Esophagus (tissue), 2 donors: Measurements from ENCODE around the gene CCDC8. TPM values are rescaled to one million over a fixed set of nuclear protein-coding genes. Genes with fewer than 3 reads are reported as not detected.
"Not testable (repeated sequence)": the region's sequence is repeated elsewhere in the genome, so short reads cannot be mapped to it uniquely, and the experiment has no call there.

ENCODE experiments used
- H3K27ac ChIP-seq, 2 donors: one replicate each; pipeline ENCODE4 v1.5.1; 2013; ENCODE audit warnings: low read depth in 2 of 2, mild to moderate bottlenecking in 2 of 2, inconsistent platforms in 1 of 2, low read length in 1 of 2, moderate library complexity in 1 of 2
- H3K27me3 ChIP-seq, 2 donors: one replicate each; pipeline ENCODE4 v1.6.1; 2013; ENCODE audit warnings: low read length in 2 of 2, control low read depth in 1 of 2, mild to moderate bottlenecking in 1 of 2; ENCODE audit not compliant: insufficient read depth in 2 of 2, control insufficient read depth in 1 of 2
- H3K36me3 ChIP-seq, 2 donors: one replicate each; pipeline ENCODE4 v1.6.1; 2013; ENCODE audit warnings: low read length in 1 of 2; ENCODE audit not compliant: control insufficient read depth in 2 of 2, insufficient read depth in 2 of 2
- H3K4me1 ChIP-seq, 2 donors: one replicate each; pipeline ENCODE4 v1.6.1; 2013; ENCODE audit warnings: low read length in 1 of 2; ENCODE audit not compliant: control insufficient read depth in 2 of 2, insufficient read depth in 2 of 2
- H3K4me3 ChIP-seq, 2 donors: one replicate each; pipeline ENCODE4 v1.5.1; 2013; ENCODE audit warnings: low read length in 2 of 2, mild to moderate bottlenecking in 2 of 2, low read depth in 1 of 2, moderate library complexity in 1 of 2
- H3K9me3 ChIP-seq, 2 donors: one replicate each; pipeline ENCODE4 v1.6.1; 2013; ENCODE audit warnings: mild to moderate bottlenecking in 2 of 2, low read depth in 1 of 2, low read length in 1 of 2, moderate library complexity in 1 of 2; ENCODE audit not compliant: control insufficient read depth in 2 of 2, insufficient read depth in 1 of 2
- WGBS, 2 donors: extraction: QIAGEN DNeasy Blood & Tissue Kit; methylation state at CpG; one replicate each; pipeline ENCODE4 v1.1.7; 2013; 5-methylcytosine and 5-hydroxymethylcytosine counted together
- polyA plus RNA-seq, 2 donors: library from polyadenylated mRNA; stranded (reverse); fragments of 200-250 nt; gene quantifications; one replicate each; pipeline ENCODE4 v1.2.3, GENCODE V29; 2013
- donor health status: healthy with polysubstance abuse.
- donor health status: Bipolar disorder and iron deficiency.

Gene CCDC8
- polyA plus RNA-seq, 2 donors: 0.28 to 0.31 TPM

GRCh38 chr19:46376241-46377153 is 36.9 kb downstream of the CCDC8 start:
- Histone ChIP-seq H3K36me3 (peaks cover 3 to 16% of the 10 kb centered on the region in 2 donors), H3K4me1 (peaks cover 13 to 16% of the 10 kb centered on the region in 2 donors), H3K4me3 (no peak overlapping the region), H3K9me3 (no peaks in the 10 kb centered on the region), H3K27me3 (no peaks in the 10 kb centered on the region), H3K27ac (no peak overlapping the region)
- WGBS, 2 donors: 92 to 93% methylated on average over 20 of the region's 20 CpGs

DNA sequence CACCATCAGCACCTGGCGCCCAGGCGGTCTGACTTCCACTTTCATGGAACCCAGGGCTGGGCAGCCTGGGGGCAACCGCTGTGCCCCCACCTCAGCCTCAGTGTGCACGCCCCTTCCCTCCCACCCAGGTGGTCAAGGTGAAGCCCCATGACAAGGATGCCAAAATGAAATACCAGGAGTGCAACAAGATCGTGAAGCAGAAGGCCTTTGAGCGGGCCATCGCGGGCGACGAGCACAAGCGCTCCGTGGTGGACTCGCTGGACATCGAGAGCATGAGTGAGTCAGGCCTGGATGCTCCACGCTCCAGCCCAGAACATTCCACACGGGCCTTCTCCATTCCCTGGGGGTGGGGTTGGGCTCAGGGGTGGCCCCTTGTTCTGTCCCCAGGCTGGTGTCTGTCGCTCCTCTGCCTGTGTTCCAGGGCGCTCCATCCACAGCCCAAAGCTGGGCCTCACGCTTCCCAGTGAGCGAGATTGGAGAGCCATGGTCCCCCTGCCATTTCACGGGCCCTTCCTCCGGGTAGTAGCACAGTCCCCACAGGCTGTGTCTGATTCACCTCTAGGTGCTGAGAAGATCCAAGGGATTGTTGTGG is 37.8 kb downstream of the CCDC8 start:
- peaks cover 3 to 16% of the 10 kb centered on the region in 2 donors for H3K36me3 ChIP-seq
- 92 to 95% methylated on average over 20 to 22 of the region's 22 CpGs for WGBS, 2 donors
- H3K4me1 ChIP-seq: peaks cover 15 to 18% of the 10 kb centered on the region in 2 donors
- not testable (repeated sequence) for H3K9me3 ChIP-seq, H3K27me3 ChIP-seq, H3K4me3 ChIP-seq, H3K27ac ChIP-seq

- Histone ChIP-seq H3K36me3 (peaks cover 3 to 18% of the 10 kb centered on the region in 2 donors), H3K27me3 (no peaks in the 10 kb centered on the region), H3K4me3 (no peak overlapping the region), H3K27ac (peak overlapping the region; percentile 45 to 98), H3K9me3 (no peaks in the 10 kb centered on the region), H3K4me1 (peaks cover 18 to 19% of the 10 kb centered on the region in 2 donors)
- WGBS, 2 donors: 82 to 87% methylated on average over 21 of the region's 21 CpGs
Observed at GRCh38 chr19:46374536-46375475, 38.6 kb downstream of the CCDC8 start.

DNA sequence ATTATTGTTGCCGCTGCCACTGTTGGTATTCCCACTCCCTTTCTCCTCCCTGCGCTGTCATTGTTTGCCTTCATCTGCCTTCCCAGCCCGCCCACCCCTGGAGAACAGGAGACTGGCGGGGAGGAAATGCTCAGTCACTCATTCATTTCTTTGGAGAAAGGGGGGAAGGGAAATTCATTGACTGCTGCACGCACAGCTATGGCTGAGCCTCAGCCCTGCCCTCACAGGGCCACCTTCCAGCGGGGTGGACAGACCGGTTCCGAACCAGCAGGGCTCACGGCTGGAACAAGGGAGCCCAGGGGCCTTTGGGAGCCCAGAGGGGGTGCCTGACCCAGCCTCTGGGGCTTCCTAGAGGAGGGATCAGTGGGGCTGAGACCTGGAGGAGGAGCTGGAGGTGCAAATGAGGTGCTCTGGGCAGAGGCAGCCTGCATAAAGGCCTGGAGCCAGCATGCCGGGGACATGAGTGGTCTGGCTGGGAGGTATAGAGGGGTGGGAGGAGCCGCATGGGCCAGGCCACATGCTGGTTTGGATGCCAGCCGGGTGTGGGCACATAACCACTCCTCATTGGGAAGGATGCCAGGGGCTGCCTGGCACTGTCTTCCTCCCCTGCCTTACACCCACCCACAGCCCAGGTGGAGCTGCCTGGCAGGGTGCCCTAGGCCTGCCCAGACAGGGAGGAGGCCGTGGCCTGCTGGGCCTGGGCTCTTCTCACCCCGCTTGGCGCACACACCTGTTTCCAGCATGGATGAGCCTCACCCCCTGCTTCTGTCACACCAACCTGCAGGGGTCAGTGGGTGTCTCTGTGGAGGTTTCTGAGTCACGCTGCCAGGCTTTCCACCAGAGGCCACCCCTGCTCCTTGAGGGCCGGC is 39.6 kb downstream of the CCDC8 start:
- 35 to 37% methylated on average over 17 of the region's 17 CpGs for WGBS, 2 donors

GRCh38 chr19:46372901-46373490 is 40.4 kb downstream of the CCDC8 start:
- WGBS, 2 donors: 49 to 59% methylated on average over 11 of the region's 11 CpGs
- H3K4me1 ChIP-seq: peaks cover 18 to 19% of the 10 kb centered on the region in 2 donors
- no peaks in the 10 kb centered on the region for H3K27me3 ChIP-seq
- no peaks in the 10 kb centered on the region for H3K9me3 ChIP-seq
- peaks cover 3 to 20% of the 10 kb centered on the region in 2 donors for H3K36me3 ChIP-seq
- peak overlapping the region; percentile 94 to 98 for H3K27ac ChIP-seq
- H3K4me3 ChIP-seq: no peak overlapping the region

More for the DNA sequence above, 39.6 kb downstream of the CCDC8 start:
- Histone ChIP-seq H3K27me3 (no peaks in the 10 kb centered on the region), H3K27ac (peak overlapping the region; percentile 94 to 98), H3K4me1 (peaks cover 18 to 19% of the 10 kb centered on the region in 2 donors), H3K4me3 (no peak overlapping the region), H3K36me3 (peaks cover 3 to 18% of the 10 kb centered on the region in 2 donors), H3K9me3 (no peaks in the 10 kb centered on the region)

DNA sequence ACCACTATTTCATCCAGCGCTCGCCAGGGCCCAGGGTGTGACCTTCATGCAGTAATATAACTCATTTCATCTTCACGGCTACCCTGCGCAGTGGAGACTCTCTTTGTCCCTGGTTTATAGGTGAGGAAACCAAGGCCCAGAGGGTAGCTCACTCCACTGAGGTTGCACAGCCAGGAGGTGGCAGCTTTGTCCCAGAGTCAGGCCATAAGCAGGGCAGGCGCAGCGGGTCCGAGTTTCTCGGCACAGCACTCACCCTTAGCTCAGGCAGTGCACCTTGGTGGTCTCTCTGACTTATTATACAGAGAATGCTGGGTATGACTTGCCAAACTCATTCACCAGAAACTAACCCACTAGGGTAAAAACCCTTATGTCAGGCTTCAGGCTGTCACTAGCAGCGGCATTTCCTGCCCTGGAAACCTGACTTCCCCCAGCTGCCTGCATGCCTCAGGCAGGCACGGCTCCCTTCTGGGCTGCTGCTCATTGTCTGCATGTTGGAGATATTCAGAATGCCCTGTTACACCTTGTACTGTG is 41.9 kb downstream of the CCDC8 start:
- no peak overlapping the region for H3K4me3 ChIP-seq
- H3K27me3 ChIP-seq: no peaks in the 10 kb centered on the region
- H3K9me3 ChIP-seq: no peaks in the 10 kb centered on the region
- 67 to 75% methylated on average over 10 of the region's 10 CpGs for WGBS, 2 donors
- peaks cover 0 to 14% of the 10 kb centered on the region in 2 donors for H3K36me3 ChIP-seq
- H3K4me1 ChIP-seq: peaks cover 18 to 19% of the 10 kb centered on the region in 2 donors
- peak overlapping the region; percentile 44 to 54 for H3K27ac ChIP-seq

- 60 to 70% methylated on average over 7 of the region's 7 CpGs for WGBS, 2 donors
- Histone ChIP-seq H3K27me3 (no peaks in the 10 kb centered on the region), H3K4me3 (no peak overlapping the region), H3K4me1 (peaks cover 15 to 19% of the 10 kb centered on the region in 2 donors), H3K27ac (no peak overlapping the region), H3K36me3 (peaks cover 0 to 6% of the 10 kb centered on the region in 2 donors), H3K9me3 (no peaks in the 10 kb centered on the region)
Observed at GRCh38 chr19:46369817-46370216, 43.5 kb downstream of the CCDC8 start.

- WGBS, 2 donors: 87% methylated on average over 7 of the region's 7 CpGs
- no peak overlapping the region for H3K4me3 ChIP-seq
- peaks cover 0 to 6% of the 10 kb centered on the region in 2 donors for H3K36me3 ChIP-seq
- peaks cover 6 to 17% of the 10 kb centered on the region in 2 donors for H3K4me1 ChIP-seq
- H3K27ac ChIP-seq: no peak overlapping the region
- H3K9me3 ChIP-seq: no peaks in the 10 kb centered on the region
- H3K27me3 ChIP-seq: no peaks in the 10 kb centered on the region
Observed at GRCh38 chr19:46368116-46368515, 45.2 kb downstream of the CCDC8 start.
